GM19455 (cell line): Measurements from ENCODE around the gene BCL11A.

Source experiments
- ATAC-seq: cut with Tn5 transposase; IDR thresholded peaks from one replicate; pipeline ENCODE4 v1.9.1; 2021; ENCODE audit not compliant: unreplicated experiment

Gene BCL11A

DNA sequence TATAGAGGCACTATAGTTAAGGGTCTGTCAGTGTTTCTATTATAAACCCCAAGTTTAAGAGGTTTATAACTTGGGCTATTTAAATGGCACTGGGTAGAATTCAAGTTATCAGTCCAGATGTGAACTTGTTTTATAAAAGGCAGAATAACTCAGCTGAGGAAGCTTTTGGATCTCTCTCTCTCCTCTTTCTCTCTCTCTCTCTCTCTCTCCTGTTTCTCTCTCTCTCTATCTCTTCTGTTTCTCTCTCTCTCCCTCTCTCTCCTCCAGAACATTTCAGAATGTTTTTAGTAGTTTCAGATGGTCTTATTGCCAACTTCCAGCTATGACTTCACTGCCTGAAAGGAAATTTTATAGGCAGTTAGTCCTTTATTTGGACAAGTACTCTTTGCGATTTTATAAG, 6.4 kb upstream of the BCL11A start:
- ATAC-seq: no peak

DNA sequence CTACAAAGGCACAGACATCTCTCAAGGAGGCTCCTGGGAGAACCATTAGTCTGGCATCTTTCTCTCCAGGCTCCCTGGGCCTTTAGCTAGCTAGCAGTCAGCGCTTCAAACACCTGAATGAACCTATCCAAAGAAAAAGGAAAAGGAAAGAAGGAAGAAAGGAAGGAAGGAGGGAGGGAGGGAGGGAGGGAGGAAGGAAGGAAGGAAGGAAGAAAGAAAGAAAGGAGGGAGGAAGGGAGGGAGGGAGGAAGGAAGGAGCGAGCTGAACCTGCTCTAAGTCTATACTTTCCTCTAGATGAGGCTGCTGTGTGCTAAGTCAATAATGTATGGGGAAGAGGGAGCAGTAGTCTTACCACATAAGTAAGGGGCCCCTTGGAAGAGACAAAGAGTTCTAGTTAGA, 5.1 kb upstream of the BCL11A start:
- ATAC-seq: no peak

DNA sequence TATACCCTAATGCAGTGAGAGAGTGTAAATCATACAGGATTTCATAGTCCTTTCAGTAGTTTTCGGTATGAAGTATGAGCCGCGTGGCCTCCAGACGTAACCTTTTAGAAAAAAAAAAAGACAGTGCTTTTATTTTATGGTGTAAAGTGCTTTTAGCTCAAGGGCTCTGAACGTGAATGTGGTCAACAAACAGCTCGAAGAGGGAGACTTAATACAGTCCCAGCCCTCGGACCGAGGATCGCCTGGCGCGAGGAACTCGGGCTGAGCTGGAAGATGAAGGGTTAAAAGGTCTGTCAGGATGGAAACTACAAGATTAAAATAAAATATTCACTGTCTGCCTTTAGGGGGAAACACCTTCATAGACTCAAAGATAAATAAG, 4.0 kb upstream of the BCL11A start:
- no peak for ATAC-seq

DNA sequence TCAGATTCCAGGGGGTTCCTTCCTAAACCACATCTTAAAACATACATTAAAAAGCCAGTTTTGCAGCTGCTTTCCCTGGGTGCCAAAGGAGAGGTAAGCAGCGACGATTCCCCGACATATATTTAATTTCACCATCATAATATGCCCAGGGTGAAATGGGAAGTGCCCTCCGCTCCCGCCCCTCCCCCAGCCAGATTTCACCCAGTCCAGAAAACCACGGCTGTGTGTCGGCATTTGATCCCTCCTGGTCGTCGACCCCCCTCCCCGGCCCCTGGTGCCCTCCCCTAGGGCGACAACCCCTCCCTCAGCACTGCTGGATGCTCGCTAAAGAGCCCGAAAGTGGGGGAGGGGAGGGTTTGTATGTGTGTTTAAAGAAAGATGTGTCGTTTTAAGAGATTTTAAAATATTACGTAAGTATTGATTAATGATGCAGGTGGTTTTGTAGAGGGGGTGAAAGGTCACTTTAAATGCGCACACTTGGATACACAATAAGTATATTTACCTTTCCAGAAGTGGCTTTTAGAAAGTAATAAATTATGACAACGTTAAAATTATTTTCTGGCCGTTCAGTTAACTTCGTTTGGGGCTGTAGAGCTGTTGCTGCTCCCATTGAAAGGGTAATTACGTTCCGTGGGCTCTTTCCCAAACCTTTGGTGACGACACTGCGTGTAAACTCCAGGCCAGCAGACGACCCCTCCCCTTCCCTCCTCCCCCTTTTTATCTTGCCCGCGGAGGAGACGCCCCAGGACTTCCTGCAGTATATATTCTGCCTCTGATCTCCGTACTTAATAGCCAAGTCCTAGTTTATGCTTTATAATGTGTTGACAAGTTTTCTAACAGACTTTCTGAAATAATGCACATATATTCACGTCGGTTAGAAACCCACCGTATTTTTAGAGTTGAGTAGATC, 3.4 kb upstream of the BCL11A start:
- no peak for ATAC-seq

DNA sequence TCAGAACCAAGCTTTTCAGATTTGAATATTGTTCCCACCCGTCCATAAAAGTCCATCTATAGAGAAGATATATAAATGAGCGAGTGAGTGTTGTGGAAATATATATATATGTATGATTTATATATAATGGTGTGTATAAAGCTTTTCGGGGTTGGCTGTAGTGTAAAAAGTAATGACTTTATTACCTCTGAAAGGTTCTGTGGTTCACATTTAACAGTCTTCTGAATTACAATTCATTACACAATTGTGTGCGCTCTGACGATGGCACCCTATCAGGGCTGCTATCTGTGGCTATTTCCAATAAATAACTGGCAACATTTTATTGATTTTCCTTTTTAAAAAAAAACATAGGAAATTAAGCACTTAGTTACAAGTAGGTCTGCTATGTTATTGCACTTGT, 2.7 kb upstream of the BCL11A start:
- no peak for ATAC-seq

DNA sequence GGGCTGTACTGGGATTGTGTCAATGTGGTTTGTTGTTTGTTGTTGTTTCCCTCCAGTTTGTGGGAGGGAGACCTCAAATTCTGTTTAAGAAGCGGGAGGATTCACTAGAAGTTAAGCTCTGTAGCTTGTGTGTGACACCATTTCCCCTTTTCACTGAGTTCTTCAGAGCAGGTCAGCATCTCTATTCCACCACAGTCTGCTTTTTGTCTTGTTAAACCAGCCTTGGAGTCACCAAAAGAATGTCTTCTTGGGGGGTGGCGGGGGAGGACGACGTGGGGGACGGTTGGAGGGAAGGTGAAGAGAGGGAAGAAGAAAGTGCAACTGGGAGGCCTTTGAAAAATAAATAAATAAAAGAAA, 2.3 kb upstream of the BCL11A start:
- peak; percentile 7 for ATAC-seq

DNA sequence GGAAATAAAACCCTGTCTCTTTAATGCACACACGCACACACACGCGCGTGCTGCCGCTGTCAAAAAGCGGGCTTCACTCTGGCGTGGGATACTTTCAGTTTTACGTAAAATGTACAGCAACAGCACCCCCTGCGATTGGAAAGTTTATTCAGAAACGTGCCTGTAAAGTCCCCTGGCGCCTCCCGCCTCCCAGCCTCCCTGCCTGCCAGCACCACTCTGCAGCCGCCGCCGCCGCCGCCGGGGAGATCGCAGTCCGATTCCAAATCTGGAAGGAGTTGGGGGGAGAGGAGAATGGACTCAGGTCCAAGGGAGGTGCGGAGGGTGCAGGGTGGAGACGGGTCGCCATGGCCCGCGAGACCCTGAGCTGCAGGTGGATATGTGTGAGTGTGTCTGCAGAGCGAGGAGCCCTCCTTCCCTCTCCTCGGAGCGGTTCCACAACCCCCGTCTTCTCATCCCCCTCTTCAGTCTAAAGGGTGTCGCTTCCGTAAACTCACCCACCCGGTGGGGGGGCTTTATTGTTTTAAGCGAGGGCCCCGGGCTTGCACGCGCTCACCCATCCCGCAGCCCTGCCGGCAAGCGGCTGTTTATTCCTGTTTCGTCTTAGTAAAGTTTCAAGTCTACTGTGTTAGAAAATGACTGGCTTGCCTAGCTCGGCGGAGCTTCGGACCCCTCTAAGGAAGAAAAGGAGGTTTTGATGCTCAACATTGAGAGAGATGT, 1.8 kb upstream of the BCL11A start:
- ATAC-seq: peak; percentile 37

DNA sequence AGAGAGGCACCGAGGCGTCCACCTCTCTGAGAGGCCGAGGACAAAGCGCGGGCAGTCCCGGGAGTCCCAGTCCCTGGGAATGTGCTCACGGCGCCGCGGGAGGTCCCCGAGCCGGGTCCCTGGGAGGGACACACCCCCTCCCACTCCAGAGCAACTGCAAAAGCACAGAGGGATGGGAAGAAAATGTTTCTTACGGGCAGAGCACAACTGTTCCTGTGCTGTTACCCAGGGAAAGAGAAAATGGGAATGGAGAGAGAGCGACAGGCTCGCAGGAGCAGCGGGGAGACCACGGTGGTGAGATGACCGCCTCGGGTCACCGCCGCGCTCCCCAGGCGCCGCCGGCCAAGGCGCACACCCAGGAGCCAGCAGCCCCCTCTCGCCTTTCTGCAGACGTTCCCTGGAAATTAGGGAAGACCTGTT, 1.2 kb upstream of the BCL11A start:
- ATAC-seq: no peak

DNA sequence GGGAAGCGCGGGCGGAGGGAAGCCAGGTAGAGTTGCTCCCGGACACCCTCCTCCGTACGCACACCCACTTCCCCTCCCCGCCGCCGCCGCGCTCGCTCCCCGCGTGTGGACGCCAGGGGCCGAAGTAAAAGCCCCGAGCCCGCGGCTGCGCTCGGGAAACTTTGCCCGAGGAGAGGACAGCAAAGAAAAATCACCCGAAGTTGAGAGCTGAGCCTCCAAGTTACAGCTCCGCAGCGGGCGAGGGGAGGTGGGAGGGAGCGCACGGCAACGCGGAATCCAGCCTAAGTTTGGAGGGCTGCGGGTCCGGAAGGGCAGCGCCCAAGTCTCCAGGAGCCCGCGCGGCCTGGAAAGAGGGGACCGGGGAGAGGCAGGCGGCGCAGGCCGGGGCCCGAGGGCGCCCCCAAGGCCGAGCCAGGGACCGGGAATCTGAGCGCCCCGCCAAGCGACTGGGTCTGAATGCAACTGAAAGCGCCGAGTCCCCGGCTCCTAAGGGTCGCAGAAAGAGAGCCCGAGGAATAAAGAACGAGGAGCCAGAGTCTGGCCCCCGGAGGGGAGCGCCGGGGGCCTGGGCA, 706 bp upstream of the BCL11A start:
- ATAC-seq: no peak

DNA sequence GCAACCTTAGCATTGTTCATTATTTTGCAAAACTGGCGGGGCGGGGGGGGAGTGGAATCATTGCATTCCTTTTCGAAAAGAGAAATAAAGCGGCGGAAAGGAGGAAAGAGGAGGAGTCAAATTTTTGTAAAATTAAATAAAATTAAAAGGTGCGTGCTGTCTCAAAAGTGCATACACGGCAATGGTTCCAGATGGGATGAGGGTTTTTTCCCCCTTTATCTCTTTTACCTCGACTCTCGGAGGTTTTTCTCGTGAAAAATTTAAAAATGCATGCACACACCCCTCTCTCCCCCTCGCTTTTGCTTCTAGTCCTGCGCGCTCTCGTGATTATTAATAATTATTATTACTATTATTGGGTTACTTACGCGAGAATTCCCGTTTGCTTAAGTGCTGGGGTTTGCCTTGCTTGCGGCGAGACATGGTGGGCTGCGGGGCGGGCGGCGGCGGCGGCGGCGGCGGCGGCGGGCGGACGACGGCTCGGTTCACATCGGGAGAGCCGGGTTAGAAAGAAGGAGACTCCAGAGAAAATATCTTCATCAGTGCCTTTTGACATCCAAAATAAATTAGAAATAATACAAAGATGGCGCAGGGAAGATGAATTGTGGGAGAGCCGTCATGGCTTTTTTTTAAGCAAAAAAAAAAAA, 481 bp downstream of the BCL11A start:
- no peak for ATAC-seq

DNA sequence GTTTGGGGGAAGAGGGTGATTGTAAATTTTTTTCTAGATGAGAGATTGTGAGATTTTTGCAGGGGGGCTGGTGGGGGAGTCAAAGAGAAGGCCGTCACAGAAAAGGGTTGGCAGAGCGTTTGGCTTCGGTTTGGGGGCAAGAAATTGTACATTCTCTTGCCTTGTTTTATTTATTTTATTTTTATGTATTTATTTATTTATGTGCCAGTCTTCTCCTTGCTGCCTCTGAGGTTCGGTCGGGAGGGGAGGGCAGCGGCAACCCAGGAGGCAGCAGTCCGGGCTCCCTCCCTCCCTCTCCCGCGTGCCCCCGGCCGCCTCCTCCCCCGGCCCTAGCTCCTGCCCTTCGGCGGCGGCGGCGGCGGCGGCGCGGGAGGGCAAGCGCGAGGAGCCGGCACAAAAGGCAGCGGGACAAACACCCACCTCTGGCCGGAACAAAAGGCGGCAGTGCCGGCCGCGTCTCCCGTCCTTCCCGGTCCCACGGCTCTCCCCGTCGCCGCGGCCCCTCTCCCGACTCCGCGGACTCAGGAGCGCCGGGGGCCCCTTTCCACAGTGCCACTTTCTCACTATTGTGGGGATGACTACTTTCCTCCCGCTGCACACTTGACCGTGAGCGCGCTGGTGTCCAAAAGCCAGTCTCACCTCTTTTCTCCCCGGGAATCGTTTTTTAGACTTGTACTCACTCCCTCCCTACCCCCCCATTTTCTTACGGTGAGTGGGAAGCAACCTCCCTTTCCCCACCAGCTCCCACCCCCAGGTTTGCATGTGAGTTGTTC, 1.2 kb downstream of the BCL11A start:
- ATAC-seq: no peak

DNA sequence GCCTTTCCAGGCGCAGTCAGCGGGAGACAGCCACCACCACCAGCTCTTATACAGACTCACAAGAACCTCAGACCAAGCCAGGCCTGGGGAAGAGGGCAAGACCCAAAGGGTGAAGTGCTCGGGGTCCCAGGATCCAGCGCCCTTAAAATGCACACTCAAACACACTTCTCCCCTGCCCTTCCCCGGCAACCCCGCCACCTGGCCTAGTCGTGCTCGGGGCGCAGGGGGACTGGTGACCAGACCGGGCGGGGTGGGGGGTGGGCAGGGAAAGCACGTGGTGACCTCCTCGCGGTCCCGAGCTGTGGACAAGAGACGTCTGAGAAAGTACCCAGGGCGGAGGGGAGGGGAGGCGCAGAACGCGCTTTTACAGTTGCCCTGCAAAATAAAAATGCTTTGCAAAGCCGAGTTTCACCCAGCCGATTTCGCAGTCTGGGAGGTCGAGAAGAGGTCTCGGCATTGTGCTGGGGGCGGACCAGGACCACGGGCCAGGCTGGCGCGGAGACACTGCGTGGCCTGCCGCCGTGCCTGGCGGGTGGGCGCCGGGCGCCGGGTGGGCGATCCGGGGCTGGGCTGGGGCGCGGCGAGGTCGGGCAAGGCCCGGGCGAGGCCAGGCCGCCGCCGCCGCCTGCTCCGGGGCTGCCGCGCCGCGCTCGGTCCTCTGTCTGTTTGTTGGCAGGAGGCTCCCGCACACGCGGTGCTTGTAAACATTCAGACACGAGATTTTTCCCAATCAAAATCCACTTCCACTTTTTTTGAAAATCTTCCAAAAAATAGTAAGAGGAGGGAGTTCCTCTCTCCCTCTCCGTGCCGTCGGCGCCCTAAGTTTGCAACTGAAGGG, 2.0 kb downstream of the BCL11A start:
- ATAC-seq: no peak

DNA sequence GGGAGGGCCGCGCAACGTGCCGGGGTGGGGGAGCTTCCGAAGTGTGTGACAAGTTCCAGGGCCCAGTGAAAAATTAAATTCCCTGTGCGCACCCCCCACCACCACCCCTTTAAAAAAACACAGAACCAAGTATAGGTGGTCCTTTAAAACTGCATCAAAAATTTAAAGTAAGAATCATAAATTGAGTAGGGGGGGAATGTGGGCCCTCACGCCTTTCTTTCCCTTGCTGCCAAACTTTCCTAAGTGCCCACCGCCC, 2.5 kb downstream of the BCL11A start:
- no peak for ATAC-seq

DNA sequence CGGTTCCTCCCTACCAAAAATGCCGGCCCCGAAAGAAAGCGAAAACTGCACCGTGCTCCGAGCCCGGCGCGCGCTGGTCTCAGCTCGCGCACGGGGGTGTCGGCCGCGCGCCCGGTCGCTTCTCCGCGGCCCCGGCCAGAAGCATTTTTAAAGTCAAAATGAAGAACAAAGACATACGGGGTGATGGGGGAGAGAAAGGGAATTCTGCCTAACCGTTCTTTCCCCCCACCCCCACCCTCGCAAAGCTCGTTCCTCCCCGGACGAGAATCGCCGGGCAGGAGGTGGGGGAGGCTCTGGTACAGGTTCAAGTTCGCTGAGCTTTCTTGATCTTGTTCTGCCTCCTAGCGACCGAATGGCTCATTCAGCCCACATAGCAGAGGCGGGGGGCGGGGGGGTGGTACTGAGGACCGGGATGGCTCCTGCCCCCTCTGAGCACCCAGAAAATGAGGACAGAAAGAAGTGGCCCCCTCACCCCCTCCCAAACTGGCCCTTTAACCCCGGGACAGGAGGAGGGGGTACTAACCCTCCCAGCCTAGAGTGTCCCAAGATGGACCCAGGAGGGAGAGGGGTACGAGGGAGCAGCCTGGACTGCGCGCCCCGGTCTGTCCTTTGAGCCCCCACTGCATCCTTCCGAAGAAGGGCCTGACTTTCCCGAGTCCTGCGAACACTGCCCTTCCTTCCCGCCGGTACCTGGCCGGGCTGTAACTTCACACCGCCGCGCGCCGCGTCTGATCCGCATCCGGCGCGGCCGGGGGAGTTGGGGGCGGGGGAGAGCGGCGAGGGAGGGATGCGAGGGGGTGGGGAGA, 3.1 kb downstream of the BCL11A start:
- peak; percentile 48 for ATAC-seq

DNA sequence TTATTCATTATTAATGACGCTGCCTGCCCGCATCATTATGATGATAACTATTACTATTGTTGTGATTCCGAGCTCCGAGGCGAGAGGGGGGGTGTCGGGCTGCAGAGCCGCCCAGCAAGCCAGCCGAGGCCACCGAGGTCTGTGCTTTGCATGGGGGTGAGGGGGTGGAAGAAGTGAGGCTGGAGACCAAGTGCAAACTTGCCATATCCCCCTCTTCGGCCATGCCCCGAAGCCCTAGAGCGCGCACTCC, 3.6 kb downstream of the BCL11A start:
- peak; percentile 3 for ATAC-seq

DNA sequence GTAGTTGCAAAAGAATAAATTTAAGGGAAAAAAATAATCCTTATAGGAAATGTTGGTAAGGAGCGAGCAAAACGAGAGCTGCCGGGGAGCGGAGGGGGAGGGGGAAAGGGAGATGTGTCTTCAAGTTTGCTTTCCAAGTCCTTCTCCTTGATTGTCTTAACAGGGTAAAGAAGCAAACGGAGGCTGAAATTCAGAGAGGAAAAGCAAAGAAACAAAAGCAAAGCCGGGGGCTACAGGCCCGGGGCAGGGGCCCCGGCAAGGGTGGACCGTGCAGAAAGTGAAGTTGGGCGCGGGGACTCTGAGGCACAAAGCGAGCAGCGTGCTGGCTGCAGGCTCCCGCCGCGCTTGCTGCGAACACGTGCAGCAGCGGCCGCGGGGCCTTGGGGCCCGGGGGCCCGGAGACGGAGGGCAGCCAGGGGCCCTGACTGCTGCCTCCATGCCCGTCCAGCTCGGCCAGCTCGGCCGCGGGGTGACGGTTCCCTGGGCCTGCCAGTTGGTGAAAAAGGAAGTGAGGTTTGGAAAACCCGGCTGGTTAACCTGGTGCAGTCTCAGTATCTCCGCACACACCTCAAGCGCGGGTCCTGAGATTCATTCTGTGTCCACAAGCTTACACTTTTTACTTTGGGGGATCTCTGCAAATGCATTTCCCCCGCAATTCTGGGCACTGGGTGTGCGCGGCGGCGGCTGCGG, 4.1 kb downstream of the BCL11A start:
- ATAC-seq: no peak

DNA sequence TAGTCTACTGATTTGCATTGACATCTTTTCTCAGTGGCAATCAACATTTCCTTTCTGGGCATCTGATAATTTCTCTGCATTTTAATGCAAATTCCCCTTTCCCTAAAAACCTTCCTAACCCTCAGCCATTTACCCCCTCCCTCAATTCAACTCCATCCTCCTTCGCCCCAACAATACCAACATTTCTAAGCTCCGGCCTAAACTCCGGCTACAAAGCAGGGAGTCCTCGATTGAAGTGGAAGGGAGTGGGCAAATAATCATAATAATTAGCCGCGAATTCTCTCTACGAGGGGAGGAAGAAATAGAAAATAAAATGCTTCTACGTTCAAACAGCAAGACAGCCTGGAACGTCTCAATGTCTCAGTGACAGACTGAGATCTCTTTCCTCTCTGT, 4.6 kb downstream of the BCL11A start:
- no peak for ATAC-seq

DNA sequence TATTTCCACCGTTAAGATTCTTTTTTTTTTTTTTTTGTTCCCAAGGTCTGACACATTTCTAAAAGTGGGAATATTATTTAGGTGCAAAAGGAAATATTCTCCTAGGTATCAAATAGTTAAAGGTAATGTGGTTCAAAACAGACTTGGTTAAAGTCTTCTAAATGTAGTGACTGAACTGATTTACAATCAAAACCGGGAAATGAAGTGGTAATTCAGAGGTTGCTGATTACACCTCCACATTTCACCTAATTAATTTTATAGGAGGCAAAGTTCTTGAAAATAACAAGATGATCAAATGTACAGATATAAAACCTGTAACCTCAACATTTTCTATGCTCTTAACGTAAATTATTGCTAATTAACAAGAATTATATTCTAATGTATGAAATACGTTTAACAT, 5.1 kb downstream of the BCL11A start:
- ATAC-seq: no peak

DNA sequence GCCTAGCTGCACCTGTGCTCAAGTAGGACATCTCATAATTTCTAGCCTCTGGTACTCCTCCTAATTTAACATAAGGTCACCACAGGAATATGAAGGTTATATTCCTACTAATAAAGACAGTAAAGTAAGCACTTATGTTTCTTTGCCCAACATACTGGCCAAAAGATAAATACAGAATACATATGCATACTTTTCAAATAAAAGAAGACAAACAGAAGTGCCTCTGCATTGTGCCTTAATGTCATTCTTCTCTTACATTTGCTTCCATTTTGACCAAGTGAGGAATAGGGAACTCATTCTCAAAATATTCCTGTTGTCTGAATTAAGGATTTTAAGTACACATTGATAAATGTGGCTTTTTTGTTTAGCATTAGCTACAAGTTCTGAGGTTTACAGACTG, 5.6 kb downstream of the BCL11A start:
- ATAC-seq: no peak
